ENCODE data around the gene REC114.

GRCh38 chr15:73524919-73525318, 82.0 kb downstream of the REC114 start:
- TF ChIP-seq, protein P1, sequence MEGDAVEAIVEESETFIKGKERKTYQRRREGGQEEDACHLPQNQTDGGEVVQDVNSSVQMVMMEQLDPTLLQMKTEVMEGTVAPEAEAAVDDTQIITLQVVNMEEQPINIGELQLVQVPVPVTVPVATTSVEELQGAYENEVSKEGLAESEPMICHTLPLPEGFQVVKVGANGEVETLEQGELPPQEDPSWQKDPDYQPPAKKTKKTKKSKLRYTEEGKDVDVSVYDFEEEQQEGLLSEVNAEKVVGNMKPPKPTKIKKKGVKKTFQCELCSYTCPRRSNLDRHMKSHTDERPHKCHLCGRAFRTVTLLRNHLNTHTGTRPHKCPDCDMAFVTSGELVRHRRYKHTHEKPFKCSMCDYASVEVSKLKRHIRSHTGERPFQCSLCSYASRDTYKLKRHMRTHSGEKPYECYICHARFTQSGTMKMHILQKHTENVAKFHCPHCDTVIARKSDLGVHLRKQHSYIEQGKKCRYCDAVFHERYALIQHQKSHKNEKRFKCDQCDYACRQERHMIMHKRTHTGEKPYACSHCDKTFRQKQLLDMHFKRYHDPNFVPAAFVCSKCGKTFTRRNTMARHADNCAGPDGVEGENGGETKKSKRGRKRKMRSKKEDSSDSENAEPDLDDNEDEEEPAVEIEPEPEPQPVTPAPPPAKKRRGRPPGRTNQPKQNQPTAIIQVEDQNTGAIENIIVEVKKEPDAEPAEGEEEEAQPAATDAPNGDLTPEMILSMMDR (IDR thresholded peaks at IDR 0.05) = no peak
- TF ChIP-seq EZH2 (IDR thresholded peaks at IDR 0.05; ENCODE audit: borderline replicate concordance, insufficient read depth, low read depth, low read length, poor library complexity, severe bottlenecking) = no peak
